WTC11 (cell line): ENCODE data around the gene OLFM4. TPM values are rescaled to one million over a fixed set of nuclear protein-coding genes. Genes with fewer than 3 reads are reported as not detected.

ENCODE experiments used
- ATAC-seq: fragments of 200-7000 bp; cut with Tn5 transposase; 2 replicates; pipeline ENCODE4 v1.10.0; 2021; ENCODE audit warnings: mild to moderate bottlenecking, moderate library complexity
- CTCF ChIA-PET: fragments of 300-600 bp; sonication (Branson Sonifier 250); formaldehyde crosslinking; loops from one replicate; lab custom pipeline; 2021; ENCODE audit warnings: antibody characterized with exemption; lab: Charles Lee
- POLR2A ChIA-PET: fragments of 350-600 bp; sonication (Branson Sonifier 250); formaldehyde crosslinking; loops from one replicate; lab custom pipeline; 2021; ENCODE audit warnings: antibody characterized with exemption; lab: Charles Lee
- DNase-seq: peaks from one replicate; pipeline ENCODE4 v3.0.0; 2021; ENCODE audit warnings: low spot score
- H3K27ac Mint-ChIP-seq: 2 replicates; pipeline ENCODE4 v1.8.0; 2021; ENCODE audit warnings: mixed read lengths
- H3K27me3 Mint-ChIP-seq: 2 replicates; pipeline ENCODE4 v1.8.0; 2021; ENCODE audit warnings: low read depth, mild to moderate bottlenecking, moderate library complexity, mixed read lengths
- H3K36me3 Mint-ChIP-seq: 2 replicates; pipeline ENCODE4 v1.8.0; 2021; ENCODE audit warnings: mixed read lengths
- H3K4me1 Mint-ChIP-seq: 2 replicates; pipeline ENCODE4 v1.8.0; 2022; ENCODE audit warnings: mixed read lengths
- H3K4me3 Mint-ChIP-seq: 2 replicates; pipeline ENCODE4 v1.8.0; 2021; ENCODE audit warnings: mild to moderate bottlenecking, moderate library complexity, mixed read lengths
- H3K9me3 Mint-ChIP-seq: 2 replicates; pipeline ENCODE4 v1.8.0; 2021; ENCODE audit warnings: mixed read lengths
- ATF3 ChIP-seq: sonication (generic); formaldehyde crosslinking; conservative IDR thresholded peaks from 2 replicates; pipeline ENCODE4 v1.8.1; 2022; ENCODE audit warnings: mild to moderate bottlenecking, missing genetic modification reagents
- ELF4 ChIP-seq: sonication (generic); formaldehyde crosslinking; IDR thresholded peaks from 2 replicates; pipeline ENCODE4 v1.8.1; 2022; ENCODE audit warnings: low read depth, mild to moderate bottlenecking, moderate library complexity, missing genetic modification reagents
- EMX1 ChIP-seq: fragments of 250-450 bp; sonication (Bioruptor Pico); IDR thresholded peaks from 2 replicates; pipeline ENCODE4 v1.8.0; 2021; ENCODE audit warnings: mild to moderate bottlenecking
- FOXJ3 ChIP-seq: sonication (generic); formaldehyde crosslinking; IDR thresholded peaks from 2 replicates; pipeline ENCODE4 v1.9.0; 2021; ENCODE audit warnings: missing genetic modification reagents, mild to moderate bottlenecking, borderline replicate concordance
- FOXP1 ChIP-seq: sonication (generic); formaldehyde crosslinking; IDR thresholded peaks from 2 replicates; pipeline ENCODE4 v1.8.0; 2022; ENCODE audit warnings: missing genetic modification reagents, mild to moderate bottlenecking, moderate library complexity, borderline replicate concordance
- GRHL2 ChIP-seq: fragments of 250-450 bp; sonication (Bioruptor Pico); IDR thresholded peaks from 2 replicates; pipeline ENCODE4 v1.8.0; 2022; ENCODE audit warnings: mild to moderate bottlenecking, moderate library complexity; ENCODE audit not compliant: insufficient replicate concordance, severe bottlenecking
- HMGA2 ChIP-seq: fragments of 250-450 bp; sonication (Bioruptor Pico); IDR thresholded peaks from 2 replicates; pipeline ENCODE4 v1.4.0; 2021; ENCODE audit warnings: mild to moderate bottlenecking, moderate library complexity
- JAZF1 ChIP-seq: fragments of 250-450 bp; sonication (Bioruptor Pico); IDR thresholded peaks from 2 replicates; pipeline ENCODE4 v1.9.0; 2021; ENCODE audit warnings: moderate library complexity, mild to moderate bottlenecking, inconsistent platforms
- JUN ChIP-seq: sonication (generic); formaldehyde crosslinking; IDR thresholded peaks from 2 replicates; pipeline ENCODE4 v1.8.0; 2023; ENCODE audit warnings: mild to moderate bottlenecking, missing genetic modification reagents
- MXD4 ChIP-seq: fragments of 250-450 bp; sonication (Bioruptor Pico); IDR thresholded peaks from 2 replicates; pipeline ENCODE4 v1.8.0; 2021; ENCODE audit warnings: mild to moderate bottlenecking, moderate library complexity, borderline replicate concordance
- NFE2L1 ChIP-seq: sonication (generic); formaldehyde crosslinking; IDR thresholded peaks from 2 replicates; pipeline ENCODE4 v1.8.1; 2023; ENCODE audit warnings: missing genetic modification reagents
- RORB ChIP-seq: fragments of 250-450 bp; sonication (Bioruptor Pico); IDR thresholded peaks from 2 replicates; pipeline ENCODE4 v1.9.0; 2021; ENCODE audit warnings: mild to moderate bottlenecking
- SMAD4 ChIP-seq: sonication (generic); formaldehyde crosslinking; IDR thresholded peaks from 2 replicates; pipeline ENCODE4 v1.8.0; 2022; ENCODE audit warnings: mild to moderate bottlenecking, missing genetic modification reagents
- TCF7 ChIP-seq: sonication (generic); formaldehyde crosslinking; IDR thresholded peaks from 2 replicates; pipeline ENCODE4 v1.8.0; 2022; ENCODE audit warnings: mild to moderate bottlenecking, low read depth, missing genetic modification reagents, moderate library complexity
- TEAD1 ChIP-seq: sonication (generic); formaldehyde crosslinking; IDR thresholded peaks from 2 replicates; pipeline ENCODE4 v1.8.0; 2022; ENCODE audit warnings: mild to moderate bottlenecking, missing genetic modification reagents
- USF2 ChIP-seq: sonication (generic); formaldehyde crosslinking; IDR thresholded peaks from 2 replicates; pipeline ENCODE4 v1.8.1; 2023; ENCODE audit warnings: mild to moderate bottlenecking, missing genetic modification reagents, moderate library complexity
- ZBTB43 ChIP-seq: sonication (generic); formaldehyde crosslinking; IDR thresholded peaks from 2 replicates; pipeline ENCODE4 v1.8.1; 2023; ENCODE audit warnings: mild to moderate bottlenecking, missing genetic modification reagents
- ZNF121 ChIP-seq: sonication (generic); formaldehyde crosslinking; IDR thresholded peaks from 2 replicates; pipeline ENCODE4 v1.8.0; 2023; ENCODE audit warnings: missing genetic modification reagents
- ZNF138 ChIP-seq: sonication (generic); formaldehyde crosslinking; conservative IDR thresholded peaks from 2 replicates; pipeline ENCODE4 v1.8.1; 2022; ENCODE audit warnings: mild to moderate bottlenecking, moderate library complexity, missing genetic modification reagents
- ZNF317 ChIP-seq: sonication (generic); formaldehyde crosslinking; IDR thresholded peaks from 2 replicates; pipeline ENCODE4 v1.8.1; 2023; ENCODE audit warnings: low read depth, mild to moderate bottlenecking, moderate library complexity, missing genetic modification reagents, borderline replicate concordance
- ZNF416 ChIP-seq: fragments of 250-450 bp; sonication (Bioruptor Pico); IDR thresholded peaks from 2 replicates; pipeline ENCODE4 v1.9.0; 2021; ENCODE audit warnings: mild to moderate bottlenecking, inconsistent platforms
- ZNF512 ChIP-seq: sonication (generic); formaldehyde crosslinking; IDR thresholded peaks from 2 replicates; pipeline ENCODE4 v1.8.1; 2022; ENCODE audit warnings: missing genetic modification reagents, borderline replicate concordance
- ZNF671 ChIP-seq: fragments of 250-450 bp; sonication (Bioruptor Pico); IDR thresholded peaks from 2 replicates; pipeline ENCODE4 v1.8.0; 2021; ENCODE audit warnings: mild to moderate bottlenecking
- total RNA-seq: library from RNA; stranded (reverse); gene quantifications from 3 replicates; pipeline ENCODE4 v1.2.3, GENCODE V29; 2021
- TF ChIP-seq, protein P1 (sequence below): sonication (generic); formaldehyde crosslinking; IDR thresholded peaks from 2 replicates; pipeline ENCODE4 v1.8.0; 2022; ENCODE audit warnings: mild to moderate bottlenecking, missing genetic modification reagents
- TF ChIP-seq, protein P2 (sequence below): sonication (generic); formaldehyde crosslinking; IDR thresholded peaks from 2 replicates; pipeline ENCODE4 v1.8.0; 2023; ENCODE audit warnings: missing genetic modification reagents, mild to moderate bottlenecking, borderline replicate concordance
- TF ChIP-seq, protein P3 (sequence below): sonication (generic); formaldehyde crosslinking; IDR thresholded peaks from 2 replicates; pipeline ENCODE4 v1.8.1; 2022; ENCODE audit warnings: low read depth, mild to moderate bottlenecking, moderate library complexity, missing genetic modification reagents, borderline replicate concordance

Gene OLFM4
- total RNA-seq, 1 experiment from 2014 or later = 0.17 TPM

DNA sequence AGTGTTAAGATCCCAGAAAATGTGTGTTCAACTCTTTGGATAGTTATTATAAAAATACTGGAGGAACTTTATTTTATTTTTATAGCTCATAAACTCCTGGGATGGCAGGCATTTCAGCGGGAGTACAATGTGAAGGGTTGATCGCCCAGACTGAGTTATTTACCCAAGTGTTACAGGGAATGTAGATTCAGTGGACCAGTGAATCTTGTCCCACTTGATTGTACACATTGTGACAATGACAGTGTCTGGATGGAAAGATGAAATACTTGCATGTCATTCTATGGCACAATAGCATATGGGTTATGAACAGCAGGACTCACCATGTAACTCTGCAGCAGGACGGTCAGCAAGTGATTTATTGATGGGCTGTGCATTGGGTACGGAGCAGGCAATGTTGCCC is 20.3 kb downstream of the OLFM4 start:
- Mint-ChIP-seq H3K4me3 (no peak overlapping the region), H3K4me1 (peaks cover 4% of the 10 kb centered on the region), H3K36me3 (no peaks in the 10 kb centered on the region), H3K9me3 (no peaks in the 10 kb centered on the region), H3K27me3 (no peaks in the 10 kb centered on the region; the same call in 1 of the 2 replicates), H3K27ac (no peak overlapping the region)
- no peak for ATAC-seq
- DNase-seq = no peak
- TF ChIP-seq ZNF317 (CRISPR knock-in tag) (no peak), ELF4 (CRISPR knock-in tag) (no peak), NFE2L1 (CRISPR knock-in tag) (no peak), JAZF1 (CRISPR knock-in tag) (no peak), GRHL2 (CRISPR knock-in tag) (no peak), TCF7 (CRISPR knock-in tag) (no peak), ZNF138 (no peak), ZNF512 (no peak), USF2 (CRISPR knock-in tag) (no peak), ATF3 (CRISPR knock-in tag) (no peak), ZBTB43 (CRISPR knock-in tag) (no peak), ZNF416 (CRISPR knock-in tag) (no peak), MXD4 (no peak), SMAD4 (no peak), FOXP1 (CRISPR knock-in tag) (no peak), HMGA2 (CRISPR knock-in tag) (no peak), RORB (CRISPR knock-in tag) (no peak), JUN (CRISPR knock-in tag) (no peak)
- TF ChIP-seq, protein P1, sequence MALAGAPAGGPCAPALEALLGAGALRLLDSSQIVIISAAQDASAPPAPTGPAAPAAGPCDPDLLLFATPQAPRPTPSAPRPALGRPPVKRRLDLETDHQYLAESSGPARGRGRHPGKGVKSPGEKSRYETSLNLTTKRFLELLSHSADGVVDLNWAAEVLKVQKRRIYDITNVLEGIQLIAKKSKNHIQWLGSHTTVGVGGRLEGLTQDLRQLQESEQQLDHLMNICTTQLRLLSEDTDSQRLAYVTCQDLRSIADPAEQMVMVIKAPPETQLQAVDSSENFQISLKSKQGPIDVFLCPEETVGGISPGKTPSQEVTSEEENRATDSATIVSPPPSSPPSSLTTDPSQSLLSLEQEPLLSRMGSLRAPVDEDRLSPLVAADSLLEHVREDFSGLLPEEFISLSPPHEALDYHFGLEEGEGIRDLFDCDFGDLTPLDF (CRISPR knock-in tag) = no peak
- ChIA-PET POLR2A (no interaction called here), CTCF (interaction anchor here (2.8 kb wide), 1 partner anchor 103 kb away, joined by 7 read pairs; no protein-coding TSS in a partner anchor)

DNA sequence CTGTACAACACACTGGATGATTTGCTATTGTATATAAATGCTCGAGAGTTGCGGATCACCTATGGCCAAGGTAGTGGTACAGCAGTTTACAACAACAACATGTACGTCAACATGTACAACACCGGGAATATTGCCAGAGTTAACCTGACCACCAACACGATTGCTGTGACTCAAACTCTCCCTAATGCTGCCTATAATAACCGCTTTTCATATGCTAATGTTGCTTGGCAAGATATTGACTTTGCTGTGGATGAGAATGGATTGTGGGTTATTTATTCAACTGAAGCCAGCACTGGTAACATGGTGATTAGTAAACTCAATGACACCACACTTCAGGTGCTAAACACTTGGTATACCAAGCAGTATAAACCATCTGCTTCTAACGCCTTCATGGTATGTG is 21.5 kb downstream of the OLFM4 start:
- Mint-ChIP-seq H3K4me1 (peaks cover 4% of the 10 kb centered on the region), H3K36me3 (no peaks in the 10 kb centered on the region), H3K9me3 (no peaks in the 10 kb centered on the region), H3K27ac (no peak overlapping the region), H3K27me3 (no peaks in the 10 kb centered on the region; the same call in 1 of the 2 replicates), H3K4me3 (no peak overlapping the region)
- POLR2A ChIA-PET = no interaction called here
- CTCF ChIA-PET = interaction anchor here (2.8 kb wide), 1 partner anchor 102 kb away, joined by 7 read pairs; no protein-coding TSS in a partner anchor
- ATAC-seq (no peak), DNase-seq (no peak)
- TF ChIP-seq ZNF121 (CRISPR knock-in tag) (no peak), ZNF416 (CRISPR knock-in tag) (no peak), TEAD1 (CRISPR knock-in tag) (no peak), EMX1 (CRISPR knock-in tag) (no peak), FOXJ3 (no peak), NFE2L1 (CRISPR knock-in tag) (no peak), HMGA2 (CRISPR knock-in tag) (no peak), JAZF1 (CRISPR knock-in tag) (no peak), ZNF671 (CRISPR knock-in tag) (no peak)
- TF ChIP-seq, protein P2, sequence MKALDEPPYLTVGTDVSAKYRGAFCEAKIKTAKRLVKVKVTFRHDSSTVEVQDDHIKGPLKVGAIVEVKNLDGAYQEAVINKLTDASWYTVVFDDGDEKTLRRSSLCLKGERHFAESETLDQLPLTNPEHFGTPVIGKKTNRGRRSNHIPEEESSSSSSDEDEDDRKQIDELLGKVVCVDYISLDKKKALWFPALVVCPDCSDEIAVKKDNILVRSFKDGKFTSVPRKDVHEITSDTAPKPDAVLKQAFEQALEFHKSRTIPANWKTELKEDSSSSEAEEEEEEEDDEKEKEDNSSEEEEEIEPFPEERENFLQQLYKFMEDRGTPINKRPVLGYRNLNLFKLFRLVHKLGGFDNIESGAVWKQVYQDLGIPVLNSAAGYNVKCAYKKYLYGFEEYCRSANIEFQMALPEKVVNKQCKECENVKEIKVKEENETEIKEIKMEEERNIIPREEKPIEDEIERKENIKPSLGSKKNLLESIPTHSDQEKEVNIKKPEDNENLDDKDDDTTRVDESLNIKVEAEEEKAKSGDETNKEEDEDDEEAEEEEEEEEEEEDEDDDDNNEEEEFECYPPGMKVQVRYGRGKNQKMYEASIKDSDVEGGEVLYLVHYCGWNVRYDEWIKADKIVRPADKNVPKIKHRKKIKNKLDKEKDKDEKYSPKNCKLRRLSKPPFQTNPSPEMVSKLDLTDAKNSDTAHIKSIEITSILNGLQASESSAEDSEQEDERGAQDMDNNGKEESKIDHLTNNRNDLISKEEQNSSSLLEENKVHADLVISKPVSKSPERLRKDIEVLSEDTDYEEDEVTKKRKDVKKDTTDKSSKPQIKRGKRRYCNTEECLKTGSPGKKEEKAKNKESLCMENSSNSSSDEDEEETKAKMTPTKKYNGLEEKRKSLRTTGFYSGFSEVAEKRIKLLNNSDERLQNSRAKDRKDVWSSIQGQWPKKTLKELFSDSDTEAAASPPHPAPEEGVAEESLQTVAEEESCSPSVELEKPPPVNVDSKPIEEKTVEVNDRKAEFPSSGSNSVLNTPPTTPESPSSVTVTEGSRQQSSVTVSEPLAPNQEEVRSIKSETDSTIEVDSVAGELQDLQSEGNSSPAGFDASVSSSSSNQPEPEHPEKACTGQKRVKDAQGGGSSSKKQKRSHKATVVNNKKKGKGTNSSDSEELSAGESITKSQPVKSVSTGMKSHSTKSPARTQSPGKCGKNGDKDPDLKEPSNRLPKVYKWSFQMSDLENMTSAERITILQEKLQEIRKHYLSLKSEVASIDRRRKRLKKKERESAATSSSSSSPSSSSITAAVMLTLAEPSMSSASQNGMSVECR = no peak
- TF ChIP-seq, protein P3, sequence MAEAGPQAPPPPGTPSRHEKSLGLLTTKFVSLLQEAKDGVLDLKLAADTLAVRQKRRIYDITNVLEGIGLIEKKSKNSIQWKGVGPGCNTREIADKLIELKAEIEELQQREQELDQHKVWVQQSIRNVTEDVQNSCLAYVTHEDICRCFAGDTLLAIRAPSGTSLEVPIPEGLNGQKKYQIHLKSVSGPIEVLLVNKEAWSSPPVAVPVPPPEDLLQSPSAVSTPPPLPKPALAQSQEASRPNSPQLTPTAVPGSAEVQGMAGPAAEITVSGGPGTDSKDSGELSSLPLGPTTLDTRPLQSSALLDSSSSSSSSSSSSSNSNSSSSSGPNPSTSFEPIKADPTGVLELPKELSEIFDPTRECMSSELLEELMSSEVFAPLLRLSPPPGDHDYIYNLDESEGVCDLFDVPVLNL (CRISPR knock-in tag) = no peak
